Trophoblast cell (in vitro differentiated cells and primary cell): ENCODE data around the gene CBR3.

ENCODE experiments used
- DNase-seq, 2 donors: peaks; one replicate each; pipeline ENCODE4 v3.0.0-alpha.2; 2016
- H2AFZ ChIP-seq: 2 replicates; pipeline ENCODE4 v1.6.1; 2013; ENCODE audit warnings: low read length, moderate library complexity, mild to moderate bottlenecking; ENCODE audit not compliant: insufficient read depth, poor library complexity
- H2AK5ac ChIP-seq: 2 replicates; pipeline ENCODE4 v1.6.1; 2013; ENCODE audit warnings: mild to moderate bottlenecking, low read length
- H2BK120ac ChIP-seq: 2 replicates; pipeline ENCODE4 v1.6.1; 2013; ENCODE audit warnings: low read length, mild to moderate bottlenecking, moderate library complexity; ENCODE audit not compliant: insufficient read depth, poor library complexity
- H2BK12ac ChIP-seq: 2 replicates; pipeline ENCODE4 v1.6.1; 2013; ENCODE audit warnings: mild to moderate bottlenecking, low read length, moderate library complexity
- H2BK5ac ChIP-seq: 2 replicates; pipeline ENCODE4 v1.6.1; 2013; ENCODE audit warnings: low read length, low read depth, moderate library complexity, mild to moderate bottlenecking; ENCODE audit not compliant: poor library complexity
- H3K14ac ChIP-seq: 2 replicates; pipeline ENCODE4 v1.6.1; 2013; ENCODE audit warnings: mild to moderate bottlenecking, low read length
- H3K18ac ChIP-seq: 2 replicates; pipeline ENCODE4 v1.6.1; 2013; ENCODE audit warnings: mild to moderate bottlenecking, low read length
- H3K23ac ChIP-seq: 2 replicates; pipeline ENCODE4 v1.6.1; 2013; ENCODE audit warnings: low read length
- H3K27ac ChIP-seq: 2 replicates; pipeline ENCODE4 v1.5.1; 2013; ENCODE audit warnings: low read depth, mild to moderate bottlenecking, inconsistent platforms, low read length, moderate library complexity
- H3K27me3 ChIP-seq: 2 replicates; pipeline ENCODE4 v1.6.1; 2013; ENCODE audit warnings: inconsistent platforms, mild to moderate bottlenecking, low read length, moderate library complexity; ENCODE audit not compliant: insufficient read depth
- H3K36me3 ChIP-seq, 2 experiments: 1 replicate in 1 of 2; 2 replicates in 1 of 2; pipeline ENCODE4 v1.6.1; 2013; ENCODE audit warnings: low read length in 2 of 2, mild to moderate bottlenecking in 2 of 2, moderate library complexity in 1 of 2; ENCODE audit not compliant: insufficient read depth in 2 of 2, control insufficient read depth in 1 of 2
- H3K4ac ChIP-seq: 2 replicates; pipeline ENCODE4 v1.6.1; 2013; ENCODE audit warnings: low read depth, mild to moderate bottlenecking, low read length, moderate library complexity
- H3K4me1 ChIP-seq, 2 experiments: 1 replicate in 1 of 2; 2 replicates in 1 of 2; pipeline ENCODE4 v1.6.1; 2013; ENCODE audit warnings: low read length in 2 of 2, mild to moderate bottlenecking in 2 of 2, moderate library complexity in 1 of 2; ENCODE audit not compliant: insufficient read depth in 2 of 2, control insufficient read depth in 1 of 2
- H3K4me2 ChIP-seq: 2 replicates; pipeline ENCODE4 v1.6.1; 2013; ENCODE audit warnings: inconsistent platforms, mild to moderate bottlenecking, low read length, moderate library complexity
- H3K4me3 ChIP-seq: 2 replicates; pipeline ENCODE4 v1.5.1; 2013; ENCODE audit warnings: mild to moderate bottlenecking, low read depth, low read length, inconsistent platforms
- H3K79me1 ChIP-seq: one replicate; pipeline ENCODE4 v1.6.1; 2013; ENCODE audit warnings: low read length
- H3K79me2 ChIP-seq: 2 replicates; pipeline ENCODE4 v1.6.1; 2013; ENCODE audit warnings: low read length, mild to moderate bottlenecking; ENCODE audit not compliant: control insufficient read depth, insufficient read depth, poor library complexity
- H3K9ac ChIP-seq: 2 replicates; pipeline ENCODE4 v1.6.1; 2013; ENCODE audit warnings: mild to moderate bottlenecking, low read length
- H3K9me3 ChIP-seq: 2 replicates; pipeline ENCODE4 v1.6.1; 2013; ENCODE audit warnings: low read depth, mild to moderate bottlenecking, control low read depth, inconsistent platforms, low read length; ENCODE audit not compliant: insufficient read depth
- H4K12ac ChIP-seq: 2 replicates; pipeline ENCODE4 v1.6.1; 2013; ENCODE audit warnings: low read depth, mild to moderate bottlenecking, low read length, moderate library complexity
- H4K8ac ChIP-seq: 2 replicates; pipeline ENCODE4 v1.6.1; 2013; ENCODE audit warnings: low read depth, mild to moderate bottlenecking, low read length, moderate library complexity
- H4K91ac ChIP-seq: one replicate; pipeline ENCODE4 v1.6.1; 2013; ENCODE audit warnings: low read depth, mild to moderate bottlenecking, low read length, moderate library complexity
- WGBS: extraction: QIAGEN DNeasy Blood & Tissue Kit; methylation state at CpG from one replicate; pipeline ENCODE4 v1.1.7; 2013; ENCODE audit warnings: missing lambda C conversion rate; ENCODE audit not compliant: insufficient read length, insufficient coverage; ENCODE audit errors: extremely low coverage; 5-methylcytosine and 5-hydroxymethylcytosine counted together

CBR3 gene

GRCh38 chr21:36147911-36148310 lies 13.0 kb downstream of the CBR3 start:
- Histone ChIP-seq H3K4me2 (no peak overlapping the region), H2AFZ (no peak overlapping the region), H3K23ac (no peak overlapping the region), H3K9ac (no peak overlapping the region), H3K36me3 (peaks cover 17 to 19% of the 10 kb centered on the region in 2 experiments), H3K14ac (no peak overlapping the region), H4K91ac (no peak overlapping the region), H3K79me2 (no peaks in the 10 kb centered on the region), H3K27ac (no peak overlapping the region), H3K18ac (no peak overlapping the region), H2AK5ac (no peak overlapping the region), H4K12ac (no peak overlapping the region), H3K9me3 (no peaks in the 10 kb centered on the region), H3K79me1 (no peaks in the 10 kb centered on the region), H3K4me3 (no peak overlapping the region), H2BK120ac (no peak overlapping the region), H3K27me3 (no peaks in the 10 kb centered on the region), H2BK5ac (no peak overlapping the region), H3K4me1 (peaks cover 3 to 4% of the 10 kb centered on the region in 2 experiments), H4K8ac (no peak overlapping the region), H2BK12ac (no peak overlapping the region), H3K4ac (no peak overlapping the region)
- WGBS = no CpG with 5 or more reads among the region's 5 CpGs
- DNase-seq = peak in 1 of 2 donors; percentile 58

GRCh38 chr21:36148886-36149285 lies 14.0 kb downstream of the CBR3 start:
- DNase-seq = no peak
- Histone ChIP-seq H2AFZ (no peak overlapping the region), H2BK12ac (no peak overlapping the region), H3K18ac (no peak overlapping the region), H4K91ac (no peak overlapping the region), H4K8ac (no peak overlapping the region), H3K4ac (no peak overlapping the region), H3K9ac (no peak overlapping the region), H3K79me1 (no peaks in the 10 kb centered on the region), H2BK5ac (no peak overlapping the region), H3K27me3 (no peaks in the 10 kb centered on the region), H2AK5ac (no peak overlapping the region), H3K14ac (no peak overlapping the region), H3K4me3 (no peak overlapping the region), H2BK120ac (no peak overlapping the region), H3K4me1 (peaks cover 3 to 7% of the 10 kb centered on the region in 2 experiments), H3K36me3 (peaks cover 13 to 15% of the 10 kb centered on the region in 2 experiments), H3K79me2 (no peaks in the 10 kb centered on the region), H3K27ac (no peak overlapping the region), H3K23ac (no peak overlapping the region), H3K4me2 (no peak overlapping the region), H3K9me3 (no peaks in the 10 kb centered on the region), H4K12ac (no peak overlapping the region)
- no CpG with 5 or more reads among the region's 3 CpGs for WGBS

DNA sequence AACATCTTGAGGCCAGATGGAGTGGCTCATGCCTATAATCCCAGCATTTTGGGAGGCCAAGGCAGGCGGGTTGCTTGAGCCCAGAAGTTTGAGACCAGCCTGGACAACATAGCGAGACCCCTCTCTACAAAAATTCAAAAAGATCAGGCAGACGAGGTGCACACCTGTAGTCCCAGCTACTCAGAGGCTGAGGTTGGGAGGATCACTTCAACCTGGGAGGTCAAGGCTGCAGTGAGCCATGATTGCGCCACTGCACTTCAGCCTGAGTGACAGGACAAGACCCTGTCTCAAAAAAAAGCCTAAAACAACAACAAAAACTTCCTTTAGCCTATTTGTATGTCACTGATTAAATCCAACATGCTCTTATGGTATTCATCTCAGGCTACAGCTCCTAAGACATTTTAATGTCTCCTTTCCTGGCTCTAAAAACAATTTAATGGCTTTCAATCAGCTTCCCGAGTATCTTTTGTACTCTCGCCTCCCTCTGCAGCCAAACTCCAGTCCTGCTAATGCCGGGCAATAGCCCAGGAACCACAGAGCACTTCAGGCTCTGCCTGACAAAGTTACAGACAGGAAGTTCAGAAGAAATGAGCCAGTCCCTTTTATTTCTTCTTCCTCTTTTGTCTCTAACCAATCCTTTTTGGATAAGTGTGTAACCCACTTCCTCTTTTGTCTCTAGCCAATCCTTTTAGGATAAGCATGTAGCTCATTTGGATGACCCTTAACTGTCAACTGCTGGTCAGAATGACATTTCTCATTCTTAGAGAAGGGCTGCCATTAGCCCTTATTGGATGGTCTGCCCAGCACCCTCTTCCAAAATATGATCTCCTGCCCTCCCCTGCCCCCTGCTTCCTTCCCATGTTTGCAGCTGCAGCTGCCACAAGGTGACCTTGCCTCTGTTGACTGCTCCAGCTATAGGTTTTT lies 15.2 kb downstream of the CBR3 start:
- Histone ChIP-seq H2AFZ (no peak overlapping the region), H3K4ac (no peak overlapping the region), H3K79me1 (no peaks in the 10 kb centered on the region)

GRCh38 chr21:36155603-36156338 lies 20.9 kb downstream of the CBR3 start:
- H2AFZ ChIP-seq = peak overlapping the region; percentile 63
- no CpG with 5 or more reads among the region's 53 CpGs for WGBS
- H3K79me1 ChIP-seq = peaks cover 13% of the 10 kb centered on the region
- H3K27ac ChIP-seq = peak overlapping the region; percentile 94
- peak overlapping the region; percentile 97 for H3K18ac ChIP-seq
- H4K91ac ChIP-seq = peak overlapping the region; percentile 97
- H4K12ac ChIP-seq = peak overlapping the region; percentile 83
- H3K4ac ChIP-seq = peak overlapping the region; percentile 77
- H2BK5ac ChIP-seq = peak overlapping the region; percentile 98
- no peaks in the 10 kb centered on the region for H3K9me3 ChIP-seq
- H3K4me1 ChIP-seq = peaks cover 2 to 3% of the 10 kb centered on the region in 2 experiments
- H4K8ac ChIP-seq = peak overlapping the region; percentile 64
- H3K79me2 ChIP-seq = peaks cover 10% of the 10 kb centered on the region
- H2AK5ac ChIP-seq = peak overlapping the region; percentile 86
- peak overlapping the region; percentile 88 for H3K4me3 ChIP-seq
- peak overlapping the region; percentile 90 for H3K9ac ChIP-seq
- H3K27me3 ChIP-seq = no peaks in the 10 kb centered on the region
- H3K23ac ChIP-seq = no peak overlapping the region
- peak overlapping the region; percentile 97 for H3K14ac ChIP-seq
- H2BK12ac ChIP-seq = peak overlapping the region; percentile 85
- H3K4me2 ChIP-seq = peak overlapping the region; percentile 90
- peak overlapping the region; percentile 93 for H2BK120ac ChIP-seq
- H3K36me3 ChIP-seq = no peaks in the 10 kb centered on the region
- peak; percentile 95 for DNase-seq

More for the DNA sequence above, 15.2 kb downstream of the CBR3 start:
- no peak overlapping the region for H3K18ac ChIP-seq
- H3K4me1 ChIP-seq = peaks cover 3 to 7% of the 10 kb centered on the region in 2 experiments
- no peak overlapping the region for H2BK5ac ChIP-seq
- no peak overlapping the region for H4K12ac ChIP-seq
- H4K8ac ChIP-seq = no peak overlapping the region
- H3K4me2 ChIP-seq = no peak overlapping the region
- H3K4me3 ChIP-seq = no peak overlapping the region
- H2BK120ac ChIP-seq = no peak overlapping the region
- no CpG with 5 or more reads among the region's 7 CpGs for WGBS
- H3K27ac ChIP-seq = no peak overlapping the region
- H2AK5ac ChIP-seq = no peak overlapping the region
- H3K79me2 ChIP-seq = no peaks in the 10 kb centered on the region
- no peak overlapping the region for H4K91ac ChIP-seq
- no peak overlapping the region for H3K14ac ChIP-seq
- H3K23ac ChIP-seq = no peak overlapping the region
- peaks cover 11 to 13% of the 10 kb centered on the region in 2 experiments for H3K36me3 ChIP-seq
- no peak for DNase-seq
- H2BK12ac ChIP-seq = no peak overlapping the region
- no peaks in the 10 kb centered on the region for H3K9me3 ChIP-seq
- no peaks in the 10 kb centered on the region for H3K27me3 ChIP-seq
- no peak overlapping the region for H3K9ac ChIP-seq
